ENCODE measurements around the gene FADS3.
A peak's percentile ranks its signal among the peaks of the same experiment; 100 is the strongest.

FADS3 gene

GRCh38 chr11:61834278-61835048 lies 56.9 kb downstream of the FADS3 start:
- DNase-seq (ENCODE audit: low spot score) = peak; percentile 79

- no peak for DNase-seq (ENCODE audit: low spot score)
These were observed 57.4 kb downstream of the FADS3 start for GRCh38 chr11:61833926-61834277.

- DNase-seq (ENCODE audit: low spot score) = no peak
These were observed 57.9 kb downstream of the FADS3 start for GRCh38 chr11:61833471-61833870.

- DNase-seq (ENCODE audit: low spot score) = no peak
These were observed 58.6 kb downstream of the FADS3 start for GRCh38 chr11:61832754-61833153.

- no peak for DNase-seq (ENCODE audit: low spot score)
These were observed 59.1 kb downstream of the FADS3 start for GRCh38 chr11:61832207-61832606.

- peak; percentile 78 for DNase-seq (ENCODE audit: low spot score)
These were observed 60.9 kb downstream of the FADS3 start for GRCh38 chr11:61830237-61831105.

GRCh38 chr11:61829806-61830205 lies 61.5 kb downstream of the FADS3 start:
- no peak for DNase-seq (ENCODE audit: low spot score)

- DNase-seq (ENCODE audit: low spot score) = peak; percentile 52
These were observed 62.5 kb downstream of the FADS3 start for GRCh38 chr11:61828629-61829407.

- DNase-seq (ENCODE audit: low spot score) = no peak
These were observed 63.0 kb downstream of the FADS3 start for GRCh38 chr11:61828379-61828628.

GRCh38 chr11:61827571-61828378 lies 63.6 kb downstream of the FADS3 start, which contains the start of gene FADS2:
Gene FADS2 (plus strand): TSS chr11:61828300. CDS start chr11:61828391, 91 bp downstream.
- DNase-seq (ENCODE audit: low spot score) = peak; percentile 91

GRCh38 chr11:61826930-61827570 lies 64.3 kb downstream of the FADS3 start:
- DNase-seq (ENCODE audit: low spot score) = no peak

Data from GM03348 (cell line).